Stimulated activated naive CD4-positive, alpha-beta T cell (primary cell): ENCODE results near the gene PXN.

Source experiments
- DNase-seq, 6 experiments: peaks; one replicate each; lab custom pipeline; 2025; lab: John Stamatoyannopoulos, UW

PXN gene

GRCh38 chr12:120172053-120172452 lies 93.5 kb downstream of the PXN start:
- no peak for DNase-seq

DNA sequence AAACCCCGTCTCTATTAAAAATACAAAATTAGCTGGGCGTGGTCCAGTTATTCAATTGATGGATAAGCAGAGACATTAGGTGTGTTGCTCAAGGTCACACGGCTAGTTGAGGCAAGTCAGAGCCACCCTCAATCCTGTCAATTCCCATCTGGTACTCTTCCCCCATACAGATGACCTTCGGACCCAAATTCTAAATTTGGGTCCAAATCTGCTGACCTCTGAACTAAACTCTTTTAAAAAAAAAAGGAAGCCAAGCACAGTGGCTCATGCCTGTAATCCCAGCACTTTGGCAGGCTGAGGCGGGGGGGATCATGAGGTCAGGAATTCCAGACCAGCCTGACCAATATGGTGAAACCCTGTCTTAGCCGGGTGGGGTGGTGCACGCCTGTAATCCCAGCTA lies 94.9 kb downstream of the PXN start:
- no peak for DNase-seq

GRCh38 chr12:120169946-120170345 lies 95.6 kb downstream of the PXN start:
- no peak for DNase-seq

- DNase-seq: no peak
Observed at GRCh38 chr12:120168337-120168736, 97.2 kb downstream of the PXN start.

GRCh38 chr12:120167529-120168095 lies 97.9 kb downstream of the PXN start:
- no peak for DNase-seq

- no peak for DNase-seq
Observed at GRCh38 chr12:120164293-120164692, 101.2 kb downstream of the PXN start.

DNA sequence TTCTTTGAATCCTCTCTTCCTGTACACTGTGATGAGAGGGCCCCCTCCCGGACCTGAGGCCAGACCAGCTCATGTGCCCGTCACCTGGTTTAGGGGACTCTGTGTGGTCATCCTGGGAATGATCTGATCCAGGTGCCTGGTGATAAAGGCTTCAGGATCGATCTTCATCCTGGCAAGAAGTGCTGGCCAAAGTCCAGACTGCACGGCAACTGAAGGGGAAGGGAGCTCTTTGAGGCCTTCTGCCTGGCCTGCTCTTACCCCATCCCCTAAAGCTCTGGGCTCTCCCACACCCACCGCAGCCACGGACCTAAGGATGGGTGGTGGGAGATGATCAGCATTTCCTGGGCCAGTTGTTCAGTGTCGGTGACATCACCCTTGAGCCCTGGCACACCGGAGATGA lies 102.8 kb downstream of the PXN start:
- DNase-seq: no peak

DNA sequence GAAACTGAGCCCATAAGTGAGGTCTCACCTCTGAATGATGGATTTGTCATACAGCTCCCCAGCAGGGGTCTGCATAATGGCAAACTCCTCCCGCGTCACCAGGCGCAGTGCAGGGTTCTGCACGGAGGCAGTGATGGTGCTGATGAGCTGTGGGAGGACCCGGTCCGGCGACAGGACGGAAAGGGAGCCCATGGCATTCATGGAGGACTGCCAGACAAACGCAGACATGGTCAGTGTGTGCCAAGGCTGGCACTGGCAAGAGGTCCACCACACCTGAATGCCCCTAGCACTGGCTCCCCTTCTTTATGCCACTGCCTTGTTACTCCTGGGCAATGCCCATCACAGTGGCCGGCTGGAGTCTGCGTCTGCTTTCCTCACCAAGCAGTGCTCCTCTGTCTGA lies 103.7 kb downstream of the PXN start:
- no peak for DNase-seq
